ENCODE results near the gene UBE2K.

DNA sequence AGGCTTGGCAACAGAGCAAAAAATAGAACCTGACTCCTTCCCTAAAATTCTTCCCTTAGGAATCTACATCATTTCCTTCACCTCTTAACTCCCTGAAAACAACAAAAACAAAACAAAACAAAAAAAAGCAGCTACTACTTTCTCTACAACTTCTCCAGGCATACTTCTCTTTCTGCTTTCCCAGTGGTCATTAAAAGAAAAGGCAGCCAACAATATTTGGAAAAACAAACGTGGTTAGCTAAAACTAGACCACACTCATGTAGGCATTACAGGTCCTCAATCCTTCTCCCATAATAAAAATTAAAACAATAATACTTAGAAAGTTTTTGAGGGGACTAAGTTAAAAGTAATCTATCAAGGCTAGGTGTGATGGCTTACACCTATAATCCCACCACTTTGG is 30.2 kb upstream of the UBE2K start:
- TF ChIP-seq, protein P1, sequence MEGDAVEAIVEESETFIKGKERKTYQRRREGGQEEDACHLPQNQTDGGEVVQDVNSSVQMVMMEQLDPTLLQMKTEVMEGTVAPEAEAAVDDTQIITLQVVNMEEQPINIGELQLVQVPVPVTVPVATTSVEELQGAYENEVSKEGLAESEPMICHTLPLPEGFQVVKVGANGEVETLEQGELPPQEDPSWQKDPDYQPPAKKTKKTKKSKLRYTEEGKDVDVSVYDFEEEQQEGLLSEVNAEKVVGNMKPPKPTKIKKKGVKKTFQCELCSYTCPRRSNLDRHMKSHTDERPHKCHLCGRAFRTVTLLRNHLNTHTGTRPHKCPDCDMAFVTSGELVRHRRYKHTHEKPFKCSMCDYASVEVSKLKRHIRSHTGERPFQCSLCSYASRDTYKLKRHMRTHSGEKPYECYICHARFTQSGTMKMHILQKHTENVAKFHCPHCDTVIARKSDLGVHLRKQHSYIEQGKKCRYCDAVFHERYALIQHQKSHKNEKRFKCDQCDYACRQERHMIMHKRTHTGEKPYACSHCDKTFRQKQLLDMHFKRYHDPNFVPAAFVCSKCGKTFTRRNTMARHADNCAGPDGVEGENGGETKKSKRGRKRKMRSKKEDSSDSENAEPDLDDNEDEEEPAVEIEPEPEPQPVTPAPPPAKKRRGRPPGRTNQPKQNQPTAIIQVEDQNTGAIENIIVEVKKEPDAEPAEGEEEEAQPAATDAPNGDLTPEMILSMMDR (IDR thresholded peaks at IDR 0.05), result no peak
- TF ChIP-seq POLR2A (IDR thresholded peaks at IDR 0.05), result no peak

Measured in stomach (tissue), 4 donors.